ENCODE data around the gene UBAP2.

The UBAP2 gene

GRCh38 chr9:34048727-34049629, at the start of gene UBAP2:
TSS of gene UBAP2 (minus strand) at chr9:34048887. CDS start at chr9:34017148, 31,739 bp downstream.
- DNase-seq, result peak; percentile 98

- DNase-seq, result no peak
These were observed 49.6 kb upstream of the UBAP2 start for GRCh38 chr9:34098307-34098706.

- no peak for DNase-seq
These were observed 49.2 kb upstream of the UBAP2 start for GRCh38 chr9:34097865-34098264.

- no peak for DNase-seq
These were observed 48.1 kb upstream of the UBAP2 start for GRCh38 chr9:34096751-34097150.

GRCh38 chr9:34093578-34093977, 44.9 kb upstream of the UBAP2 start:
- DNase-seq, result no peak

- DNase-seq, result no peak
These were observed 40.6 kb upstream of the UBAP2 start for GRCh38 chr9:34089311-34089710.

GRCh38 chr9:34087370-34087769, 38.7 kb upstream of the UBAP2 start:
- no peak for DNase-seq

- no peak for DNase-seq
These were observed 38.2 kb upstream of the UBAP2 start for GRCh38 chr9:34086864-34087263.

GRCh38 chr9:34085581-34086500, 37.2 kb upstream of the UBAP2 start:
- no peak for DNase-seq

- DNase-seq, result no peak
These were observed 35.9 kb upstream of the UBAP2 start for GRCh38 chr9:34084562-34084961.

GRCh38 chr9:34079181-34079580, 30.5 kb upstream of the UBAP2 start:
- DNase-seq, result no peak

- DNase-seq, result peak; percentile 75
These were observed 24.3 kb upstream of the UBAP2 start for GRCh38 chr9:34072868-34073590.

- DNase-seq, result no peak
These were observed 23.7 kb upstream of the UBAP2 start for GRCh38 chr9:34072410-34072809.

- DNase-seq, result no peak
These were observed 22.1 kb upstream of the UBAP2 start for GRCh38 chr9:34070606-34071324.

- no peak for DNase-seq
These were observed 21.1 kb upstream of the UBAP2 start for GRCh38 chr9:34069831-34070230.

GRCh38 chr9:34065541-34065940, 16.9 kb upstream of the UBAP2 start:
- DNase-seq, result no peak

- DNase-seq, result no peak
These were observed 11.3 kb upstream of the UBAP2 start for GRCh38 chr9:34059954-34060353.

- DNase-seq, result no peak
These were observed 10.6 kb upstream of the UBAP2 start for GRCh38 chr9:34059281-34059680.

GRCh38 chr9:34049630-34050384, 1.1 kb upstream of the UBAP2 start:
- DNase-seq, result no peak

GRCh38 chr9:34047864-34048726, 592 bp downstream of the UBAP2 start:
- peak; percentile 25 for DNase-seq

Measured in fibroblast of skin of right quadriceps (primary cell).